Measurements from ENCODE around the gene PTPRG. TPM values are rescaled to one million over a fixed set of nuclear protein-coding genes. Genes with fewer than 3 reads are reported as not detected.

PTPRG gene
- total and polyA plus RNA-seq, 10 of the 15 experiments (the other 5 are each of a cell fraction or from before 2014, with no cell fraction given) = 0.29 to 20.7 (median 1.4) TPM

GRCh38 chr3:61741551-61741950, 180.2 kb downstream of the PTPRG start:
- no peak for FAIRE-seq
- POLR2A ChIA-PET = no interaction called here
- TF ChIP-seq POU2F2 (IDR thresholded peaks at IDR 0.05; ENCODE audit: borderline replicate concordance, low read depth, low read length) = no peak
- TF ChIP-seq PBX3 (IDR thresholded peaks at IDR 0.05; ENCODE audit: insufficient replicate concordance, low read depth, low read length) = no peak
- TF ChIP-seq YY1 (IDR thresholded peaks at IDR 0.05; ENCODE audit: low read depth, low read length) = no peak
- no peak for TF ChIP-seq ASH2L (IDR thresholded peaks at IDR 0.05; ENCODE audit: borderline replicate concordance, low read depth)
- TF ChIP-seq POLR2AphosphoS2 (IDR thresholded peaks at IDR 0.05; ENCODE audit: low read depth, low read length) = no peak

GRCh38 chr3:61742006-61742405, 180.6 kb downstream of the PTPRG start:
- Histone ChIP-seq H2AFZ (ENCODE audit: control insufficient read depth, low read depth, low read length) (no peak overlapping the region), H3K36me3 (ENCODE audit: control insufficient read depth in 2 of 2, insufficient read depth in 2 of 2, low read length in 1 of 2) (no peaks in the 10 kb centered on the region), H3K4me1 (ENCODE audit: control insufficient read depth, insufficient read depth, low read length) (no peaks in the 10 kb centered on the region), H3K4me3 (no peak overlapping the region), H3K9ac (ENCODE audit: control insufficient read depth, insufficient read depth, low read length) (no peak overlapping the region), H3K4me2 (ENCODE audit: control insufficient read depth, insufficient read depth) (no peak overlapping the region), H3K27ac (ENCODE audit: control insufficient read depth, insufficient read depth) (no peak overlapping the region), H4K20me1 (ENCODE audit: control insufficient read depth, insufficient read depth) (no peaks in the 10 kb centered on the region), H3K27me3 (replicated peaks in 1 of 2; ENCODE audit: control insufficient read depth in 2 of 2, insufficient read depth in 2 of 2, low read length in 1 of 2) (no peaks in the 10 kb centered on the region), H3K9me3 (replicated peaks; ENCODE audit: control insufficient read depth, insufficient read depth, low read length) (no peaks in the 10 kb centered on the region), H3K79me2 (ENCODE audit: control insufficient read depth, insufficient read depth, low read length) (no peaks in the 10 kb centered on the region)
- no peak for ATAC-seq
- POLR2A ChIA-PET = no interaction called here
- no TSS peak for BruUV-seq (replicated peaks)
- TF ChIP-seq TARDBP (IDR thresholded peaks at IDR 0.05; ENCODE audit: borderline replicate concordance) = no peak
- no peak for TF ChIP-seq RAD51 (IDR thresholded peaks at IDR 0.05)
- no peak for TF ChIP-seq IRF4 (IDR thresholded peaks at IDR 0.05; ENCODE audit: low read depth, low read length)
- TF ChIP-seq FOXM1 (IDR thresholded peaks at IDR 0.05; ENCODE audit: low read depth, low read length) = no peak
- intact Hi-C loops (cut with micrococcal nuclease; ENCODE audit: unreplicated experiment) = no loop called here
- 46% methylated on average over 7 of the region's 7 CpGs for WGBS (ENCODE audit: insufficient coverage, insufficient replicate concordance, low lambda C conversion rate, missing lambda C conversion rate)
- SMC1A ChIA-PET (ENCODE audit: uncharacterized antibody, unreplicated experiment) = interaction anchor here (1.4 kb wide), 1 partner anchor 8 kb away, joined by 4 read pairs; no protein-coding TSS in a partner anchor
- RAD21 ChIA-PET (ENCODE audit: unreplicated experiment) = no interaction called here
- FAIRE-seq = no peak
- in situ Hi-C loops (cut with MboI) = no loop called here
- CTCF ChIA-PET = interaction anchor here (0.7 kb wide), 1 partner anchor 447 kb away, joined by 3 read pairs; no protein-coding TSS in a partner anchor
- DNase-seq (ENCODE audit: low read depth, low spot score) = no peak

More at GRCh38 chr3:61741551-61741950, 180.2 kb downstream of the PTPRG start:
- Histone ChIP-seq H3K36me3 (ENCODE audit: control insufficient read depth in 2 of 2, insufficient read depth in 2 of 2, low read length in 1 of 2) (no peaks in the 10 kb centered on the region), H3K4me2 (ENCODE audit: control insufficient read depth, insufficient read depth) (no peak overlapping the region), H3K27me3 (replicated peaks in 1 of 2; ENCODE audit: control insufficient read depth in 2 of 2, insufficient read depth in 2 of 2, low read length in 1 of 2) (no peaks in the 10 kb centered on the region), H3K4me3 (no peak overlapping the region), H3K9ac (ENCODE audit: control insufficient read depth, insufficient read depth, low read length) (no peak overlapping the region), H3K4me1 (ENCODE audit: control insufficient read depth, insufficient read depth, low read length) (no peaks in the 10 kb centered on the region), H3K79me2 (ENCODE audit: control insufficient read depth, insufficient read depth, low read length) (no peaks in the 10 kb centered on the region), H3K9me3 (replicated peaks; ENCODE audit: control insufficient read depth, insufficient read depth, low read length) (no peaks in the 10 kb centered on the region), H3K27ac (ENCODE audit: control insufficient read depth, insufficient read depth) (no peak overlapping the region), H2AFZ (ENCODE audit: control insufficient read depth, low read depth, low read length) (no peak overlapping the region), H4K20me1 (ENCODE audit: control insufficient read depth, insufficient read depth) (no peaks in the 10 kb centered on the region)
- RAD21 ChIA-PET (ENCODE audit: unreplicated experiment) = no interaction called here
- intact Hi-C loops (cut with micrococcal nuclease; ENCODE audit: unreplicated experiment) = no loop called here
- BruUV-seq (replicated peaks) = no TSS peak
- CTCF ChIA-PET = no interaction called here
- SMC1A ChIA-PET (ENCODE audit: uncharacterized antibody, unreplicated experiment) = interaction anchor here (1.1 to 1.4 kb wide), 2 partner anchors 8 to 49 kb away, joined by 4 read pairs; no protein-coding TSS in a partner anchor
- WGBS (ENCODE audit: insufficient coverage, insufficient replicate concordance, low lambda C conversion rate, missing lambda C conversion rate) = 53% methylated on average over 3 of the region's 3 CpGs
- ATAC-seq = no peak
- in situ Hi-C loops (cut with MboI) = no loop called here
- DNase-seq (ENCODE audit: low read depth, low spot score) = no peak
